Calu3 (cell line): ENCODE measurements around the gene GRPEL2. TPM values are rescaled to one million over a fixed set of nuclear protein-coding genes. Genes with fewer than 3 reads are reported as not detected.

Source experiments
- Bru-seq: library from RNA; stranded (reverse); fragments of 400-500 nt; gene quantifications from one replicate; lab custom pipeline; 2021; lab: Mats Ljungman, UMichigan
- BruChase-seq, 2 experiments: library from RNA; stranded (reverse); fragments of 400-500 nt; gene quantifications; one replicate each; lab custom pipeline; 2021; lab: Mats Ljungman, UMichigan
- BruUV-seq: library from RNA; stranded (reverse); fragments of 400-500 nt; replicated peaks from 2 replicates; lab custom pipeline; 2021; lab: Mats Ljungman, UMichigan
- CTCF ChIA-PET: fragments of 300-600 bp; sonication (Branson Sonifier 250); formaldehyde crosslinking; loops from one replicate; lab custom pipeline; 2022; ENCODE audit warnings: antibody characterized with exemption; lab: Charles Lee
- DNase-seq: peaks from one replicate; pipeline ENCODE4 v3.0.0; 2022
- H3K27ac Mint-ChIP-seq: one replicate; pipeline ENCODE4 v1.8.0; 2022; ENCODE audit warnings: mixed read lengths; ENCODE audit not compliant: unreplicated experiment
- H3K27me3 Mint-ChIP-seq: one replicate; pipeline ENCODE4 v1.8.0; 2022; ENCODE audit warnings: mixed read lengths; ENCODE audit not compliant: unreplicated experiment
- H3K36me3 Mint-ChIP-seq: one replicate; pipeline ENCODE4 v1.8.0; 2022; ENCODE audit warnings: mild to moderate bottlenecking, moderate library complexity, mixed read lengths; ENCODE audit not compliant: insufficient read depth, unreplicated experiment
- H3K4me1 Mint-ChIP-seq: one replicate; pipeline ENCODE4 v1.8.0; 2022; ENCODE audit warnings: mild to moderate bottlenecking, low read depth, mixed read lengths; ENCODE audit not compliant: unreplicated experiment
- H3K4me3 Mint-ChIP-seq: one replicate; pipeline ENCODE4 v1.8.0; 2022; ENCODE audit warnings: mild to moderate bottlenecking, low read depth, moderate library complexity, mixed read lengths; ENCODE audit not compliant: unreplicated experiment
- H3K9me3 Mint-ChIP-seq: one replicate; pipeline ENCODE4 v1.8.0; 2022; ENCODE audit warnings: low read depth, mixed read lengths; ENCODE audit not compliant: unreplicated experiment
- CTCF ChIP-seq: fragments of 200-600 bp; IDR thresholded peaks from one replicate; pipeline ENCODE4 v1.8.0; 2022; ENCODE audit warnings: antibody characterized with exemption; ENCODE audit not compliant: unreplicated experiment
- intact Hi-C: fragments of 100-400 bp; cut with micrococcal nuclease; formaldehyde crosslinking; loops from one replicate; pipeline ENCODE4 v1.10.0; 2022; ENCODE audit not compliant: unreplicated experiment
- long read RNA-seq: library from polyadenylated mRNA; stranded (forward); transcript quantifications from one replicate; pipeline ENCODE4 v2.0.0, GENCODE V29; 2022
- total RNA-seq: library from RNA; stranded (reverse); gene quantifications from 2 replicates; pipeline ENCODE4 v1.2.3, GENCODE V29; 2022

The GRPEL2 gene
- 28.2 and 31.0 TPM in 2 replicates for total RNA-seq
- Bru-seq, nascent RNA, result percentile 96 among the genes with signal in this experiment
- BruChase-seq, experiment 1, labeled RNA remaining after a 6-hour chase, result percentile 91 among the genes with signal in this experiment
- BruChase-seq, experiment 2, labeled RNA remaining after a 2-hour chase, result percentile 98 among the genes with signal in this experiment
- long read RNA-seq, full-length matches to known transcripts, result 15 of 22 reads
- long read RNA-seq, partial matches to known transcripts, result 0 of 22 reads
- long read RNA-seq, other reads (novel, unspliced or antisense), result 7 of 22 reads

- CTCF ChIA-PET, result interaction anchor here (0.5 to 3.1 kb wide), 9 partner anchors 12 to 489 kb away, joined by 3 to 23 read pairs (median 3); partner anchors contain the start of gene PCYOX1L
Observed at GRCh38 chr5:149345147-149345891, at the start of gene GRPEL2. TSS of gene GRPEL2 (plus strand) at chr5:149345499. CDS start at chr5:149345540, 41 bp downstream.

GRCh38 chr5:149297340-149298025 is 47.8 kb upstream of the GRPEL2 start:
- H3K27ac Mint-ChIP-seq, result no peak overlapping the region
- BruUV-seq, result no TSS peak
- DNase-seq, result no peak
- no peak overlapping the region for H3K4me3 Mint-ChIP-seq
- no peaks in the 10 kb centered on the region for H3K36me3 Mint-ChIP-seq
- H3K27me3 Mint-ChIP-seq, result no peaks in the 10 kb centered on the region
- CTCF ChIA-PET, result interaction anchor here (1.2 kb wide), 1 partner anchor 10 kb away, joined by 5 read pairs; no protein-coding TSS in a partner anchor
- intact Hi-C loops, result no loop called here
- no peak for TF ChIP-seq CTCF
- H3K4me1 Mint-ChIP-seq, result no peaks in the 10 kb centered on the region
- no peaks in the 10 kb centered on the region for H3K9me3 Mint-ChIP-seq

More at GRCh38 chr5:149345147-149345891, at the start of gene GRPEL2:
- Mint-ChIP-seq H3K4me3 (peak within 1 kb of the TSS; percentile 96), H3K36me3 (peaks cover 56% of the 10 kb centered on the region), H3K27me3 (no peaks in the 10 kb centered on the region), H3K9me3 (no peaks in the 10 kb centered on the region), H3K27ac (peak within 1 kb of the TSS; percentile 93), H3K4me1 (peaks cover 38% of the 10 kb centered on the region)
- BruUV-seq, result no TSS peak
- intact Hi-C loops, result no loop called here
- peak; percentile 97 for DNase-seq
- TF ChIP-seq CTCF, result no peak

- Mint-ChIP-seq H3K27ac (no peak overlapping the region), H3K4me1 (no peaks in the 10 kb centered on the region), H3K4me3 (no peak overlapping the region), H3K9me3 (no peaks in the 10 kb centered on the region), H3K27me3 (no peaks in the 10 kb centered on the region), H3K36me3 (no peaks in the 10 kb centered on the region)
- no peak for DNase-seq
- CTCF ChIA-PET, result interaction anchor here (1.2 kb wide), 1 partner anchor 9 kb away, joined by 5 read pairs; no protein-coding TSS in a partner anchor
- intact Hi-C loops, result no loop called here
- no peak for TF ChIP-seq CTCF
- no TSS peak for BruUV-seq
Observed at GRCh38 chr5:149298163-149298562, 47.1 kb upstream of the GRPEL2 start.

GRCh38 chr5:149298842-149299404 is 46.4 kb upstream of the GRPEL2 start:
- H3K4me1 Mint-ChIP-seq, result no peaks in the 10 kb centered on the region
- intact Hi-C loops, result no loop called here
- H3K4me3 Mint-ChIP-seq, result no peak overlapping the region
- no peaks in the 10 kb centered on the region for H3K36me3 Mint-ChIP-seq
- H3K27me3 Mint-ChIP-seq, result no peaks in the 10 kb centered on the region
- no peak overlapping the region for H3K27ac Mint-ChIP-seq
- H3K9me3 Mint-ChIP-seq, result no peaks in the 10 kb centered on the region
- DNase-seq, result no peak
- TF ChIP-seq CTCF, result no peak
- CTCF ChIA-PET, result interaction anchor here (0.6 to 1.4 kb wide), 3 partner anchors 7 to 18 kb away, joined by 3 to 5 read pairs (median 3); no protein-coding TSS in a partner anchor
- BruUV-seq, result no TSS peak
